ENCODE results near the gene GALR2.

The GALR2 gene

DNA sequence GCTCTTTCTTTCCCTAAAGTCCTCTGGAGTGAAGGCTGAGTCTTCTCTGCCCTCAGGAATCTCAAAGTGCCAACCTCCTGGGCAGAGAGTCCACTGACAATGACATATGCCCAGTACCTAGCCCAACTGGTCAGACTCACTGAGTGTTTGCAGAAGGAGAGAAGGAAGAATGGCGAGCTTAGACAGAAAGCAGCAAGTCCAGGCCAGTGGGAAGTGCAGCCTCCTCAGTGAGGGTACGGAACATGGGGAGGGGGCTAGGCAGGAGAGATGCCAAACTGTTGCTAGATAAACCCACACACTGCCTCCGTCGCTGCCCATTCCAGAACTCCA, 28.3 kb downstream of the GALR2 start:
- no peak for DNase-seq

DNA sequence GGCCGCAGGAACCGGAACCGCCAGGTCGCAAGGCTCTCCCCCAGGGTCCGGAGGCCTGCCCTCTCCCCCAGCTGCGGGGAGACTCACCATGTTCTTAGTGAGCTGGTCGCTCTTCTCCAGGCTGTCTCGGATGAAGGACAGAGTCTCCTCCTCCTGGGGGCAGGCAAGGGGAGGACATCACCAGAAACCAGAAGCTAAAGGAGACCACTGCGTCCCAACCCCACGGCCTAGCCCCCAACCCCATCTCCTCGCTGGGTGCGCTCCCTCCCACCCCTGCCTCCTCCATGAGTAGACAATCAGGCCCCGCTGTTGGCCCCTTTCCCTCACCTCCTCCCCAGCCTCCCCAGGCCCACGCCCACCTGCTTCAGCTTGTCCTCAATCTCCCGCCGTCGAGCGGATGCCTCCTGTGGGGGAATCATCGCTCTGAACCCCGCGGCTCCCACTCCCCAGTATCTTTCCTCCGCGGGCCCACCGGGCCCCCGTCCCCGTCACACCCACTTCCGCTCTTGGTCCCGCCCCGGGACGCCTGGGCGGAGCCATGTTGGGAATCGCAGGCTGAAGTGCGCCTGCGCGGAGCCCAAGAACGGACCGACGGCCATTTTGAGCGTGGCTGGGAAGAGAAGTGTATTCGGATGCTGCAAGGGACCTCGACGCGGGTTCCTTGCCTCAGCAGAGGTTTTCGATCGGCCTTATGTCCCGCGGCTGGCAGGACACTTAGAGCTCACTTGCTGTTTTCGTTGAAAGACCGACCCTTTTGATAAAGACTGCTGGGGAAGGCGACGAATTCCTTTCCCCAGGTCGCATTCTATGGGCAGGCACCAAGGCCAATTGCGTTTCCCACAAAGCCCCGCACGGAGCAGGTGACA, 28.9 kb downstream of the GALR2 start, which contains the start of gene EXOC7:
Gene EXOC7, minus strand, starts transcription at position 514 of the 866 bp plus-strand sequence. Its CDS starts 95 bp downstream, at position 419.
- DNase-seq: peak; percentile 97

- DNase-seq: no peak
These were observed 29.7 kb downstream of the GALR2 start for GRCh38 chr17:76104140-76104895.

- DNase-seq: no peak
These were observed 30.3 kb downstream of the GALR2 start for GRCh38 chr17:76104896-76105231.

GRCh38 chr17:76106703-76107102, 32.1 kb downstream of the GALR2 start:
- DNase-seq: no peak

GRCh38 chr17:76107509-76107908, 32.9 kb downstream of the GALR2 start:
- peak; percentile 54 for DNase-seq

DNA sequence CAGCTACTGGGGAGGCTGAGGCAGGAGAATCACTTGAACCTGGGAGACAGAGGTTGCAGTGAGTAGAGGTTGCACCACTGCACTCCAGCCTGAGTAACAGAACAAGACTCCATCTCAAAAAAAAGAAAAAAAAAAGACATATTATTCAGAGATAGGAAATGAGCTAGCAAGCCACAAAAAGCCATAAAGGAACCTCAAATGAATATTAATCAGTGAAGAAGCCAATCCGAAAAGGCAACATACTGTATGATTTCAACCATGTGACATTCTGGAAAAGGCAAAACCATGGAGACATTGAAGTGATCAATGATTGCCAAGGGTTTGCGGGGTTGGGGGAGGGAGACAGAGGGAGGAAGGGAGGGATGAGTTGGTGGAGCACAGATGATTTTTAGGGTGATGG, 37.4 kb downstream of the GALR2 start:
- DNase-seq: no peak

DNA sequence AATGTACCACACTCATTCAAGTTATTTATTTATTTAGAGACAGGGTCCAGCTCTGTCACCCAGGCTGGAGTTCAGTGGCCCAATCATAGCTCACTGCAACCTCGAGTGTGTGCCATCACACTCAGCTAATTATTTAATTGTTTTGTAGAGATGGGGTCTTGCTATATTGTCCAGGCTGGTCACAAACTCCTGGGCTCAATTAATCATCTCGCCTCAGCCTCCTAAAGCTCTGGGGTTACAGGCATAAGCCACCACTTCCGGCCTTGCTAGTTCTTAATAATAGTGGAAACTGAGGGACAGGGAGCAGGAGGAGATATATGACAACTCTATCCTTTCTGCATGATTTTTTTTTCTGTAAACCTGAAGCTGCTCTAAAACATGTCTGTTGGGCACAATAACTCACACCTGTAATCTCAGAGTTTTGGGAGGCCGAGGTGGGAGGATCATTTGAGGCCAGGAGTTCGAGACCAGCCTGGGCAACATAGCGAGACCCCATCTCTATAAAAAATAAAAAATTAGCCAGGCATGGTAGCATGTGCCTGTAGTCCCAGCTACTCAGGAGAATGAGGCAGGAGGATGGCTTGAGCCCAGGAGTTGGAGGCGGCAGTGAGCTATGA, 40.7 kb downstream of the GALR2 start:
- DNase-seq: no peak

- DNase-seq: no peak
These were observed 45.1 kb downstream of the GALR2 start for GRCh38 chr17:76119409-76120371.

GRCh38 chr17:76120658-76121008, 46.1 kb downstream of the GALR2 start:
- DNase-seq: no peak

DNA sequence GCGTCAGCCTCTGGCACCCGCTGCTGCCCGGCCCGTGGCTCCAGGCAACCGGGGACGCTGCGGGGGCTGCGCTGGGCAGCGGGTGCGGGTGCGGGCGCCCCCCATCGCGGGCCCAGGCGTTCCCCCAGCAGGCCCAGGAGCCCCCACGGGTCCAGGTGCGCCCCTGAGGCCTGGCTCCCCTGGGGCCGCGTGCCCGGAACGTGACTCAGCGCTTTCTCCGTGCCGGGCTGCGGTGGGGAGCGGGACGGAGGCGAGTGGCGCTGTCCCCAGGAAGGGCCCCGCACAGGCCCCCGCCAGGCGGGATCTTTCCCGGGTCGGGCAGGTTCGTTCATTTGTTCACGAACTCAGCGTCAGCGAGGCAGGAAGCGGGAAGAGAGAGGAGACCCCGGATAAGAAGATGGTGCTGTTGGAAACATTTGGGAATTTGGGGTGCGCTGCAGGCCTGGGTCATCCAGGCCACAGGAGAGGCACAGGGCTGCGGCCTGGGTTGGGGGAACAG, 47.4 kb downstream of the GALR2 start:
- DNase-seq: no peak

DNA sequence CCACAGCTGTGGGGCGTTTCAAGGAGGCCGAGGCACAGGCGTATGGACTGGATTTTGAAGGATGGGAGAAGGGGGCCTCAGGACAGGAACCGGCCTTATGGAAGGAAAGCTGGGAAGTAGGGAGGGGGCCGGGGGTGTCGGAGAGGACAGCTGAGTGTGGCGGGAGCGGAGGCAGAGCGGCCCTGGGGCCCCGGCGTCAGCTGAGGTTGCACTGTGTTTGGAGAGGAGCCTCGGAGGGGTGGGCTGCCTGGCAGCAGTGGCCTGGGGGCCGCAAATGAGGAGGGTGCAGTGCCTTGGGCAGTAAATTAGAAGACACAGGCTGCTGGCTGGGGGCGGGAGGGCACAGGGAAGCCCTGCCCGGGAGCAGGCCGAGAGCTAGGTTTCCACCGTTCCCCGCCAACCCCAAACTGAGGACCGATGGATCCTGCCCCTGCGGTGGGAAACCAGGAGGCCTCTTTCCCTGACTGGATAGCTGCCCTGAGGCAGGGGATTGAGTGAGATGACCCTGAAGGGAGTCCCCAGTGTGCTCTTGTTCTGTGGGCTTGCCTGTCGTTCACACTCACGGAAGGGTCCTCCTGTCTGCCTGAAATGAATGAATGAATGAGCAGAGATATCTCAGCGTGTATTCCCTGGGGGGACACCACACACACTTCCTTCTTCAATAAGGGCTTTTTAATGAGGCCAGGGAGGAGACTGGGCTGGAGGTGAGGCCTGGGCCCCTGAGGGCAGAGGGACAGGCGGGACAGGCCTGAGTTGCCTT, 48.0 kb downstream of the GALR2 start:
- DNase-seq: no peak

- no peak for DNase-seq
These were observed 48.6 kb downstream of the GALR2 start for GRCh38 chr17:76123191-76123499.

- DNase-seq: no peak
These were observed 49.4 kb downstream of the GALR2 start for GRCh38 chr17:76123749-76124581.

- DNase-seq: peak; percentile 67
These were observed 50.2 kb downstream of the GALR2 start for GRCh38 chr17:76124582-76125390.

DNA sequence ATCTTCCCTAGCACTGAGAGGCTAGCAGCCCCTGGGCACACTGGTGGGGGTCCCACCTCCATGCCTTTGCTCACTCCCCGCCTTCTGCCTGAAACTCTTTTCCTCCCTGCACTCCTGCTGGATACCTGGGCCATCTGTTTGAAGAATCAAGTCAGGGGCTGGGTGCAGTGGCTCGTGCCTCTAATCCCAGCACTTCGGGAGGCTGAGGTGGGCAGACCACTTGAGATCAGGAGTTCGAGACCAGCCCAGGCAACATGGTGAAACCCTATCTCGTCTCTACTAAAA, 50.8 kb downstream of the GALR2 start:
- no peak for DNase-seq

GRCh38 chr17:76125922-76126321, 51.3 kb downstream of the GALR2 start:
- DNase-seq: no peak

All from NCI-H82 (cell line).